CD4-positive, alpha-beta T cell treated with Interleukin-15 for 4 hours (primary cell): ENCODE measurements around the gene COX6A1.
A peak's percentile ranks its signal among the peaks of the same experiment; 100 is the strongest.
"Not testable (repeated sequence)": the region's sequence is repeated elsewhere in the genome, so short reads cannot be mapped to it uniquely, and the experiment has no call there.

ENCODE experiments used
- DNase-seq: peaks from one replicate; pipeline ENCODE4 v3.0.0-alpha.2; 2020; ENCODE audit warnings: low spot score

COX6A1 gene

DNA sequence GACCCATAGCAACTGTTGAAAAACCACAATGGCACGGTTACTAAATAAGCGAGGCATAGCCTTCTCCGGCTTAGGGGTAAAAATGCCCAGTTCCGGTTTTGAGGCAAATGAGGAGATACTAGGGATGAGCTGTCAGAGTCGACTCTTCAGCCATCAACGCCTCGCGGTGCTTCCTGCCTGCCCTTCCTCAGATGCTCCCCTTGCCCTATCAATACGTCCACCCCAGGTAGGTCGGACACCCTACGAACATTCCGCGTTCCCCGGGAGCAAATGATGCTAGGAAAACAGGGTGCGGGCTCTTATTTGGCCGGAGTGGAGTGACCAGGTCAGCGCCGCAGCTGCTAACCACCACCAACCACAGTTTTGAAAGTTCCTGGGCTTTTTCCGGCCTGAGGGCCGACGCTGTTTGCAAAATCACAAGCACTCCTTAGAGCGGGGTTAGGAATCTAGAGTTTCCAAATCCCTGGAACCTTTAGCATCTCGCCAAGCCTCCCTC lies 30.5 kb downstream of the COX6A1 start:
- DNase-seq: peak; percentile 22

DNA sequence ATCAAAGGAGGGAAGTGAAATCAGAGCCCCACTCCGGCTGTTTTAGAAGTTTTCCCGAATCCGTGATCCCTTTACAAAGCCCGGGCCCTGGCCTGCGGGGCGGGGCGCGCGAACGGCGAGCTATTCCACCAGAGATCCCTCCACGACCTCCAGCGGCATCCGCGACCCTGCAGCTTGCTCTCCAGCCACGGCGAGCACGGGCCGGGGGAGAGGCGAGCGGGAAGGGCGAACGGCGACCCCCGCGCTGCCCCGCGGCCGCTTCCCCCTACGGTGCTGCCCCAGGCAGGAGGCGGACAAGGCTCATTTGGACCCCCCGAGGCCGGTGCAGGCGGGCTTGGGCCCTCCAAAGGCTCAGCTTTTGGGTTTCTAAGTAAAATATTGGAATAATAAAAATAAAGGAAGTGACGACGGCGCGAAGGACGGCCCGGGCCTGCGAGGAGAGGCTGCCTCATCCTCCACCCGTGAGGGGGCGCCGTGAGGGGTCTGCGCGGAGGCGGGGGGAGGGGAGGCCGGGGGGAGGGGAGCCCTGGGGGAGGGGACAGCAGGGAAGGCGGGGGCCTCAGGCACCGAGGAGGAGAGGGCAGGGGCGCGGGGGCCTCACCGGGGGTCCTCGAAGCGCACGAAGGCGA lies 31.0 kb downstream of the COX6A1 start:
- DNase-seq: peak; percentile 53

DNA sequence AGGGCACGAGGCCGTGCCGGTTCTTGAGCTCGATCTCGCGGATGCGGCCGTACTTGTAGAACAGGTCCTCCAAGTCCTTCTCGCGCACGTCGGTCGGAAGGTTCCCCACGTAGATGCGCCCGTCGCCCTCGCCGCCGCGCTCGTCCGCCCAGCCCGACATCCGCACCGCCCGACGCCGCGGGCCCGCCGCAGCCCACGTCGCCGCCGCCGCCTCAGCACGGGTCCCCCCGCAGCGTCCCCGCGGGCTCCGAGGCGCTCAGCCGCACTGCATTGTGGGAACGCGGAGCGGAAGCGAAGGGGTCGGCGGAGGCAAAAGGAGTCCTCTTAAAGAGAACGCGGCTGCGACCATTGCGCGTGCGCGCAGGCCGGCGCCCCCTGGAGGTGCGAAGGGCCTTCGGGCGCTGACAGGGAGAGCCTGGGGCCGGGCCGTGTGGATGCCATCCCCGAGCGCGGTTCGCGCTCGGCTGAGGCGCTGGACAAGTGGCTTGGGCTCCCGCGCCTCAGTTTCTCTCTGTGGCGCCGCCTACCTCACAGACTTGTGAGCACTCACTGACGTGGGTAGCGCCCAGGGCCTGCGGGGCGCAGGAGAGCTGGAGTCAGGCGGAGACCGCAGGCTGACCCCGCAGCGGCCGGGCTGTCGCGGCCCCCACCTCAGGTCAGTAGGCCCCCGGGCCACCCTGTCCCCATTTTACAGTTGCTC lies 31.7 kb downstream of the COX6A1 start, which contains the start of gene SRSF9:
Gene SRSF9 (minus strand): TSS at position 299 of the 700 bp plus-strand sequence. CDS start 139 bp downstream, at position 160.
- peak; percentile 97 for DNase-seq

DNA sequence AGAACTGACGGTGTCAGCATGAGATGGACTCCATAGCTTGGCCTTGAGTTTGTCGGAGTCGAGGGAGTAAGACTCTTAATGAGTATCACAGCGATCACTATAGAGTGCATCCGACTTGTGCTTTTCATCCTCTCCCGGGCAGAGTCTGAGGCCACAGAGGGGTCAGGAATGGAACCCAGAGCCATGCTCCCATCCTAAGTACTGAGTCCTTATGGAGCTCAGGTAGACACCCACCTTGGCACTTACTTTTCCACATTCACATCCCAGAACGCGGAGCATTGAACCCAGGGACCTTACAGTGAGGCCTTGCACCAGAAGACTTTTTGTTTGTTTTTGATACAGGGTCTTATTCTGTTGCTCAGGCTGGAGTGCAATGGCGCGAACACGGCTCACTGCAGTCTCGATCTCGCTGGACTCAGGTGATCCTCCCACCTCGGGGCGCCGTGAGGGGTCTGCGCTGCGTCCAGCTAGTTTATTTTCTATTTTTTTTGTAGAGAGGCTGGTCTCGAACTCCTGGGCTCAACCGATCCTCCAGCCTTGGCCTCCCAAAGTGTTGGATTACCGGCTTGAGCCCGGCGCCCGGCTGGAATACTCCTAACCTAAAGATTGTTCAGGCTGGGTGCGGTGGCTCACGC lies 32.4 kb downstream of the COX6A1 start:
- peak; percentile 6 for DNase-seq

DNA sequence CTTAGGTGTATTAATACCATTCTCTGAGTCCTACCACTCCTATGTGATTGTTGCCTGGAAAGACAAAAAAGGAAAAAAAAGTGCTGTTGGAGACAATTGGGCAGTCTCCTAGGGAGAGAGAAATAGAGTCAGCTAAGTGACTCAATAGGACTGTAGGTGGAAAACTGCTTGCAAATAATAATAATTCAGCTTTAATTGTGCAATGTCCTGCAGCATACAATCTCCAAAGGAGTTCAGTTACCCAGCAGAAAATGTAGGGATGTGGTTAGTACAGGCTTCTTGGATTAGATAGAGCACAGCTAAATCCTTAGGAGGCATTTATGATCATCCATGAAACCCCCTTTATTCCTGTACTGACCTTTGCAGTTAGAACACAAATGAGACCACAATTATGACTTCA lies 34.6 kb downstream of the COX6A1 start:
- DNase-seq: no peak

DNA sequence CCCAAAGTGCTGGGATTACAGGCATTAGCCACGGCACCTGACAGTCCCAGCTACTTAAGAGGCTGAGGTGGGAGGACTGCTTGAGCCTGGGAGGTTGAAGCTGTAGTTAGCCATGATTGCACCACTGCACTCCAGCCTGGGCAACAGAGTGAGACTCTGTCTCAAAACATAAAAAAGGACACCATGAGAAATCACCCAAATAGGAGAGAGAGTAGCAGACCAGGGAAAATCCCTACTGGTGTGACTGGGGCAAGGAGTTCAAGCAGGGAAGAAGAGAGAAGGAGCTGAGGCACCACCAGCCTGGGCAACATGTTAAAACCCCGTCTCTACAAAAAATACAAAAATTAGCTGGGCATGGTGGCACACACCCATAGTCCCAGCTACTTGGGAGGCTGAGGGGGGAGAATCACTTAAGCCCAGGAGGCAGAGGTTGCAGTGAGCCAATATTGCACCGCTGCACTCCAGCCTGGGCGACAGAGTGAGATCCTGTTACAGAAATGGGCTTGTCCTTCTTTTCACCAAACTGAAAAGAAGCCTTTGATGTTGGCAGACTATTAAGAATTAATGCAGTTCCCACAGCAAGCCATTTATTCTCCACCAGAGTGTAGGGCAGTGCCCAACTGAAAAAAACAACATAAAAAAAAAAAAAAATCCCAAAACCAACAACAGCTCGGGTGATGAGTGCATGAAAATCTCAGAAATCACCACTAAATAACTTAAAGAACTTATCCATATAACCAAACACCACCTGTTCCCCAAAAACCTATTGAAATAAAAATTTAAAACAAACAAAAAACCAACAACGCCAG lies 36.1 kb downstream of the COX6A1 start:
- DNase-seq: no peak

DNA sequence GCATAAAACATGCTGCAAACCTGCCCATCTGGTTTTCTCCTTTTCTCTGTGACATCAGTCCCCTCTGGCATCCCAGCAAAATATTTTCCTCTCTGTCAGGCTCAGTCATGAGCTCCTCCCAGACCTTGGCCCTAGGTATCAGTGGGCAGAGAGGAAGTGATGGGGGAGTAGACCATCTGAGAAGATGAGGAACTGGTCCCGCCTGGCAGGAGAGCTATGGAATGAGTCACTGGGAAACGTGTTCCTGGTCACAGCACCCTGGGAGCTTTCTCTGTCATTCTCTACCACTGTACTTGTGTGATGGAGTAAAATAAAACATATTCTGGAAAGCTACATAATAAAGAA lies 36.7 kb downstream of the COX6A1 start:
- DNase-seq: no peak

DNA sequence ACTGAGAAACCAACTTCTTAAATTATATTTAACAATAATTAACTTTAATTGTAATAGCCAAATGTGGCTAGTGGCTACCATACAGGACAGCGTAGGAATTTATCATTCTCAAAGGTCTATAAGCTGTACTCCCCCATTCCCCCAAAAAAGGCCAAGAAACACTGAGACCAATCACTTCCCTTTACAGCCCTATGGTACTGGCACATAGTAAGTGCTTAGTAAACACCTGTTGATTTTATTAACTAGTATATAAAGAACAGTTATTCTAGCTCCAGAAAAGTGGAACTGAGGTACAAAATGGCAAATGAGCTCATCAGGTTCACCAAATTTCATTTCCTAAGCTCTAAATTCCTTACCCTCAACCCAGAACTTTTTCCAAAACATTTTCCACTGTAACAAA lies 37.7 kb downstream of the COX6A1 start:
- no peak for DNase-seq

DNA sequence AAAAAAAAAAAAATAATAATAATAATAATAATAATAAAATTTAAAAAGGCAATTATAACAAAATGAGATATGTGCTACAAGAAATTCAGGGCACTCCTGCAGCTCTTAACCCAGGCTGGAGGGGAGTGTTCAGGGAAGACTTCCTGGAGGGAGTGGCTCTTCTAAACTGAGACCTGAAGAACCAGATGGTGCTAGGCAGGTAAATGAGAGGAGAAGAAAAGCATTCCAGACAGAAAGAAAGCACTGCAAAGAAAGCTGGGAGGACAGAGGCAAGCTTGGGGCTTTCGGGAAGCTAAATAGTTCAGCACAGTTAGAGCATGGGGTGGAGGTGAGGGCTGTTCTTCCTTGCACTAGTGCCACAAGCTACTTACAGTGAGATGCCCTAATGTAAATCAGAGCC lies 41.5 kb downstream of the COX6A1 start:
- no peak for DNase-seq

DNA sequence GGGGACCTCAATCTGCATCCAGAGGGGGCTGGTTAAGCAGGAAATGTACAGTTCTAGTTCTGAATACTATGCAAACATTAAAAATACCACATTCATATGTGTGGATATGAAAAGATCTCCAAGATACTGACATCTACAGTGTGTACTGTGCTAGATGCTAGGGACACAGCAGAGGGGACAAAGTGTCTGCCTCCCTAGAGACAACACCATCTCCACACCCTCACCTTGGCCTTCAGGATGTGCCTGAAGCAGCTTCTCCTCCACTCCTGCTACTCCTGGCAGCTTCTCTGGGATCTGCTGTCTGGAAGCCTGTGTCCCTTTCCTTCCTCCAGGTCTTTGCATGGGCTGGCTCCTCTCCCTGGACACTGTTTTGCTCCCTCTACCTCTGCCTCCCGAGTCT lies 42.3 kb downstream of the COX6A1 start:
- no peak for DNase-seq

DNA sequence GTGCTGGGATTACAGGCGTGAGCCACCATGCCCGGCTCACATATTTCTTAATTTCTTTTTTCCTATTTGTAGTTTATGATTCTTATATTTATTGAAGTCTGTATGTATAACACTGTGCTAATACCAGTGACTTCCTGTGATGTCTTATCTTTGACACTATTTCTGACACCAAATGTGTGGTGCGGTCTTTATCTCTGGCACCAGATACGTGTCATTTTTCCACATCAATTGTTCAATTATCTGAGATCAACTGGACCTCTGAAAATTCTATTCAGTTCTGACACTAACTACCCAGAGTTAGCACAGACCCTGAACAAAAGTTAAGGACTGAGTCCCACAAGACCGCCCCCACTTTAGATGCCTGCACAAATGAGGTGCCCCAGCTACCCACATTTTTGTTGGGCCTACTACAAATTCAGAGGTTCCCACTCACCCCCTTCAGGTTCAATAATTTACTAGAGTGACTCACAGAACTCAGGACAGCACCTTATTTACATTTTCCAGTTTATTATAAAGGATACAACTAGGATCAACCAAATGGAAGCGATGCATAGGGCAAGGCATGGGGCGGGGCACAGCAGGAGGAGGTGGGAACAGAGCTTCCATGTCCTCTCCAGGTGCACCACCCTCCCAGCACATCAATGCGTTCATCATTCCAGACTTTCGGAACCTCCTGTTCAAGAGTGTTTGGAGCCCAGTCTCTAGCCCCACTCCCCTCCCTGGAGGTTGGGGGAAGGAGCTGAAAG lies 43.3 kb downstream of the COX6A1 start:
- no peak for DNase-seq

DNA sequence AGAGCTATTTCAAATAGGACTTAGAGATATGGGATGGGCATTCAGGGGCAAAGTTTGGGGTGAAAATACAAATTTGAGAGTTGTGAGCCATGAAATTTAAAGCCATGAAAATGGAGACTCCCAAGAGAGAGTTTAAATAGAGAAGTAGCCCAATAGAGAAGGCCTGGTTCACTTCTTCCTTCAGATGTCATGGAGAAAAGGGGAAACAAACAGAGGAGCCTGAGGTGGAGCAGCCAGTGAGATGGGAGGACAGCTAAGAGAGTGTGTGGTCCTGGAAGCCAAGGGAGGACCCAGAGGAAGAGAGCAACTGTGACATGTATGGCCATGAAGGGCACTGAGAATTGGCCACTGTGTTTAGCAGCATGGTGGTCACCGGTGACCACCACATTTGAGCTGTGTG lies 45.7 kb downstream of the COX6A1 start:
- no peak for DNase-seq

DNA sequence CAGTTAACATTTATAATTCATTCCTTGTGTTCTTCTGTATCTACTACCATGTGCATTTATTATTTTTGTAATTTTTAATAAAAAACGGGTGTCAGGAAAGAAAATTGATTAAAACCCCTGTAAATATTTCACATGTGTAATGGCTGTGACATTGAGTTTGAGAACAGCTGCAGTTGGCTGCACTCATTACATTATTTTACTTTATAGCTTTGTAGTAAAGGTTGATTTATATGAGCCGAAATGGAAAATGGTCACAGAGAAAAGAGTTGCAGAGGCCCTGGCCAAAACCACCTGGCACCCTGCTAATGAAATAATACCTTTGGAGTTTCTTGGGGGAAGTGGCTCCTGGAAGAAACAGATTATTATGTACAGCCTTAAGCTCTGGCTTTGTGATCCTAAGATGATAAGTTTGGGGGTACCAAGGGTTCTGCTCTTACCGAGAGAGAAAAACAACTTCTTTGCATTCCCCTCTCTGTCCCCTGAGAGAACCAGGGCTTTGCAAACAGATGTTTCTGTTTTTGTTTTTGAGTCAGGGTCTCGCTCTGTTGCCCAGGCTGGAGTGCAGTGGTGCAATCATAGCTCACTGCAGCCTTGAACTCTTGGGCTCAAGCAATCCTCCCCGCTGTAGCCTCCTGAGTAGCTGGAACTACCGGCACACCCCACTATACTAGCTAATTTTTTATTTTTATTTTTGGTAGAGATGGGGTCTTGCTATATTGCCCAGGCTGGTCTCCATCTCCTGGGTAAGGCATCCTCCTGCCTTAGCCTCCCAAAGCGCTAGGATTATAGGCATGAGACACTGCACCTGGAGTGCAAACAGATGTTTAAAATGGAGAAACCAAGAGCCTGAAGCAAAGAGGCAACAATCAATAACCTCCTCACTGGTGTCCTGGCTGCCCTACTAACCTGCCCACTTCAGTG lies 48.3 kb downstream of the COX6A1 start:
- DNase-seq: no peak

DNA sequence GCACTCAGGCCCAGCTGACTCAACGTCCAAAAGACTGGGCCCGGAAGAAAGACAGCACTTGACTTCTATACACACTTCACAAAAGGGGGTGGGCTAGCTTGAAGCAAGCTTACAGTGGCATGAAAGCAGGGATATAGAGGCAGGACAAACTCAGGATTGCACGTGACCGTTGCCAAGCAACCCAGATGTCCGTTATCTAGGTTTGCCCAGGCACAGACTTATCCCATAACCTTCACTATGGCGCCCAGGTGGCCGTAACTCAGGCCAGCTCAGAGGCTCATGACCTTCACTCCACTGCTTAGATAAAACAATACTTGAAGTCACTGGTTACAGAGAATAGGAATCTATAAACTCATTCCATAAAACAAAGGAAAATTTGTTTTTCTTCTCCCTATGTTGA lies 49.6 kb downstream of the COX6A1 start:
- DNase-seq: not testable (repeated sequence)

DNA sequence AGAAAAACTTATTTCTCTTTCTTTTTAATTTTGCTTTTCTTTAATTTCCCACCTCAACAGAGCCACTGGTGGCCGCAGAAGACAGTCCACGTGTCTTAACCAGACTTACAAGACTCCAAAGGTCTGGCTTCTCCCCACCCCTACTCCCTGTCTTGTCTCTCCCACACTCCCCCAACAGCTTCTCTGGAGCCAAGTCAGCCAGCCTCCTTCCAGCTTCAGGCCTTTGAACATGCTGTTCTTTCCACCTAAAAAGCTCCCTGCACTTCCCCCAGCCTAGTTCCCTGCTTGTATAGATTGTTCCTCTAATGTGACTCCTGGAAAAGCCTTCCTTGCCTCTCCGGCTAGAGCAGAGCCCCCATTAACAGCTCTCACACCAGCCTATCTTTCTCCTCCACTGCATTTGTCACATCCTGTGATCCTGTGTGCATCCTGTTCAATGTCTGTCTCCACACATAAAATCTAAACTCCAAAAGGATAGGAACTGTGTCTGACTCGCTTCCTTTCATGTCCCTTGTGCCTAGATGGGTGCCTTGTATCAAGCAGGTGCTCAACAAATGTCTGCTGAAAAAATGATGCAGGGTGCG lies 50.2 kb downstream of the COX6A1 start:
- no peak for DNase-seq

DNA sequence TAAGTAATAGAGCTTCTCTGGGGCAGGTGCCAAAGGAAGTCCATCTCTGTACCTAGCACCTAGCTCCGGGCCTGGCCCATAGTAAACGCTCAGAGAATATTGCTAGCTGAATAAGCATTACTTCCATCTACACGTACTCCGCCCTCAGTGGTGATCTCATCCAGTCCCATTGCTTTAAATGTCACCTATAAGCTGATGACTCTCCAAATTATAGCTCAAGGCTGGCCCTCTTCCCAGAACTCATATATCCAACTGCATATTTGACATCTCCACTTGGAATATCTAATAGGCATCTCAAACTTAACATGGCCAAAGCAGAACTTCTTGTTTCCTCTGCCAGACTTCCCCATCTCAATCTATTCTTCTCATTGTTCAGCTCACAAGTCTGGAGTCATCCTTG lies 51.1 kb downstream of the COX6A1 start:
- DNase-seq: no peak

DNA sequence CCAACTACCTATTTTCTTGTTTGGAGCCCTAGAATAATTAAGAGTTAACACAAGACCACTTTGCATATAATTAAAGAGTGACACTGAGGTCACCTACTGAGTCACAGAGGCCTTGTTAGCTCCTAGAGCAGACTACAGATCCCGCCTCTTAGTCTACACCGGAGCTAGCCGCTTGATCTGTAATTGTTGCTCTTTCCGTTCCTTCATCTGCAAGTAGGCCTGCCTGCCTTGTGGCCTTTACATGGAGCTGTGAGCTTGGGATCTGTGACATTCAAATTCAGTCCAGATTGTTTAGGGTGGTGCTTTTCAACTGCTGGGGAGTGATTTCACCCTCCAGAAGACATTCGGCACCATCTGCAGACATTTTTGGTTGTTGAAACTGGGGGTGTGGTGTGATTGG lies 52.4 kb downstream of the COX6A1 start:
- no peak for DNase-seq
